Smooth muscle cell (in vitro differentiated cells): ENCODE data around the gene SUSD4. TPM values are rescaled to one million over a fixed set of nuclear protein-coding genes. Genes with fewer than 3 reads are reported as not detected.

ENCODE experiments used
- DNase-seq: peaks from one replicate; lab custom pipeline; 2025; ENCODE audit not compliant: unreplicated experiment; lab: John Stamatoyannopoulos, UW
- H2AFZ ChIP-seq: fragments of 200-600 bp; sonication (generic); 2 replicates; pipeline ENCODE4 v1.6.0; 2016; ENCODE audit warnings: antibody characterized with exemption, low read depth, mild to moderate bottlenecking
- H3F3A ChIP-seq: fragments of 200-600 bp; sonication (generic); 2 replicates; pipeline ENCODE4 v1.6.0; 2017; ENCODE audit warnings: antibody characterized with exemption, low read depth
- H3K27ac ChIP-seq: fragments of 200-600 bp; sonication (generic); 2 replicates; pipeline ENCODE4 v1.5.1; 2016; ENCODE audit warnings: low read depth, mild to moderate bottlenecking
- H3K27me3 ChIP-seq: fragments of 200-600 bp; sonication (generic); 2 replicates; pipeline ENCODE4 v1.6.1; 2016; ENCODE audit warnings: low read depth, mild to moderate bottlenecking
- H3K36me3 ChIP-seq: fragments of 200-600 bp; sonication (generic); 2 replicates; pipeline ENCODE4 v1.5.1; 2016; ENCODE audit warnings: low read depth
- H3K4me1 ChIP-seq: fragments of 200-600 bp; sonication (generic); 2 replicates; pipeline ENCODE4 v1.5.1; 2016; ENCODE audit warnings: low read depth
- H3K4me2 ChIP-seq: fragments of 200-600 bp; sonication (generic); 2 replicates; pipeline ENCODE4 v1.6.0; 2016; ENCODE audit warnings: mild to moderate bottlenecking
- H3K4me3 ChIP-seq: fragments of 200-600 bp; sonication (generic); 2 replicates; pipeline ENCODE4 v1.5.1; 2016; ENCODE audit warnings: mild to moderate bottlenecking
- H3K79me2 ChIP-seq: fragments of 200-600 bp; sonication (generic); 2 replicates; pipeline ENCODE4 v1.6.0; 2016; ENCODE audit warnings: low read depth, mild to moderate bottlenecking
- H3K9ac ChIP-seq: fragments of 200-600 bp; sonication (generic); 2 replicates; pipeline ENCODE4 v1.6.0; 2016; ENCODE audit warnings: low read depth
- H3K9me3 ChIP-seq: fragments of 200-600 bp; sonication (generic); replicated peaks from 2 replicates; pipeline ENCODE4 v1.5.1; 2016; ENCODE audit warnings: low read depth
- H4K20me1 ChIP-seq: fragments of 200-600 bp; sonication (generic); 2 replicates; pipeline ENCODE4 v1.6.0; 2016; ENCODE audit warnings: low read depth
- CTCF ChIP-seq: fragments of 200-600 bp; sonication (generic); IDR thresholded peaks from 2 replicates; pipeline ENCODE4 v1.5.1; 2017; ENCODE audit warnings: borderline replicate concordance, mild to moderate bottlenecking, antibody characterized with exemption; ENCODE audit not compliant: insufficient read depth, poor library complexity, severe bottlenecking
- WGBS: methylation state at CpG from one replicate; pipeline ENCODE4 v1.1.7; 2016; ENCODE audit warnings: low lambda C conversion rate; 5-methylcytosine and 5-hydroxymethylcytosine counted together
- polyA plus RNA-seq: library from polyadenylated mRNA; unstranded; fragments of >200 nt; fragmentation: Nextera tagmentation; extraction: Ambion mirVana; gene quantifications from 2 replicates; pipeline ENCODE4 v1.2.1, GENCODE V29; 2016
- total RNA-seq: library from RNA; depleted of rRNA; stranded (reverse); fragments of >200 nt; gene quantifications from 2 replicates; pipeline ENCODE4 v1.2.3, GENCODE V29; 2014

Gene SUSD4
- total and polyA plus RNA-seq, 2 experiments from 2014 or later = 4.5 to 5.1 TPM

- Histone ChIP-seq H3K79me2 (no peaks in the 10 kb centered on the region), H2AFZ (no peak overlapping the region), H4K20me1 (no peaks in the 10 kb centered on the region), H3K9me3 (no peaks in the 10 kb centered on the region), H3K4me1 (no peaks in the 10 kb centered on the region), H3K36me3 (no peaks in the 10 kb centered on the region), H3K4me2 (peak overlapping the region; percentile 63), H3K4me3 (no peak overlapping the region), H3K9ac (no peak overlapping the region), H3K27me3 (no peaks in the 10 kb centered on the region), H3F3A (no peaks in the 10 kb centered on the region), H3K27ac (no peak overlapping the region)
- no peak for TF ChIP-seq CTCF
- WGBS = 33% methylated on average over 2 of the region's 2 CpGs
- no peak for DNase-seq
Measured at GRCh38 chr1:223411309-223411708, 47.3 kb upstream of the SUSD4 start.

DNA sequence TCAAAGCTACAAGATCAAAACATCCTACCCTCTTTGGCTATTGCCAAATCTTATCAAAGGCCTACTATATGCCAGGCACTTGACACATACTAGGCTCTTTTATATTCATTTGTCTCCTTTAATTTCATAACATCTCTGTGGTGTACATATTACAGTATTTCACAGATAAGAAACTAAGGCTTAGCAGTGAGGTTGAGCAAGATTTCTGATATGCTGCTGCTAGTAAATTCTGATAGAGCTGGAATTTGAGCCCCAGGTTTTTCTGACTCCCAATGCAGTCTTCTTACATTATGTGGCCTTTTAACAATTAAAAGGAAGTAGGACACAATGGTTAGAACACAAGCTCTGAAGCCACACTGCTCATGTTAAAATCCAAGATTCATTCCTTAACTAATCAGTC is 46.1 kb upstream of the SUSD4 start:
- Histone ChIP-seq H3K9ac (no peak overlapping the region), H3K27ac (no peak overlapping the region), H3K4me2 (no peak overlapping the region), H2AFZ (no peak overlapping the region), H3K4me1 (no peaks in the 10 kb centered on the region), H3K4me3 (no peak overlapping the region), H3K36me3 (no peaks in the 10 kb centered on the region), H3K9me3 (no peaks in the 10 kb centered on the region), H3K27me3 (no peaks in the 10 kb centered on the region), H3F3A (no peaks in the 10 kb centered on the region), H4K20me1 (no peaks in the 10 kb centered on the region), H3K79me2 (no peaks in the 10 kb centered on the region)
- no peak for DNase-seq
- TF ChIP-seq CTCF = no peak

DNA sequence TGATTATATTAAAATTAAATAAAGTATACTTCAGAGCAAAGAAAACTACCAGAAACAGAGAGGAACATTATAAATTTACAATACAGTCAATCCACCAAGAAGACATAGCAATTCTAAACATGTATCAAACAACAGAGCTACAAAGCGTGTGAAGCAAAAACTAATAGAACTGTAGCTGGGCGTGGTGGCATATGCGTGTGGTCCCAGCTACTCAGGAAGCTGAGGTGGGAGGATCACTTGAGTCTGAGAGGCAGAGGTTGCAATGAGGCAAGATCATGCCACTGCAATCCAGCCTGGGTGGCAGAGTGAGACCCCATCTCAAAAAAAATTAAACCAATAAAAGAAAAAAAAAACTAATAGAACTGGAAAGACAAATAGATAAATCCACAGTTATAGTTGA is 41.5 kb upstream of the SUSD4 start:
- Histone ChIP-seq H3F3A (peaks cover 3% of the 10 kb centered on the region), H3K27ac (no peak overlapping the region), H3K9ac (no peak overlapping the region), H3K27me3 (no peaks in the 10 kb centered on the region), H3K36me3 (no peaks in the 10 kb centered on the region), H3K4me1 (peaks cover 9% of the 10 kb centered on the region), H3K4me2 (no peak overlapping the region), H3K9me3 (no peaks in the 10 kb centered on the region), H3K79me2 (no peaks in the 10 kb centered on the region), H4K20me1 (no peaks in the 10 kb centered on the region), H3K4me3 (no peak overlapping the region), H2AFZ (no peak overlapping the region)
- 87% methylated on average over 3 of the region's 3 CpGs for WGBS
- no peak for TF ChIP-seq CTCF
- DNase-seq = no peak

DNA sequence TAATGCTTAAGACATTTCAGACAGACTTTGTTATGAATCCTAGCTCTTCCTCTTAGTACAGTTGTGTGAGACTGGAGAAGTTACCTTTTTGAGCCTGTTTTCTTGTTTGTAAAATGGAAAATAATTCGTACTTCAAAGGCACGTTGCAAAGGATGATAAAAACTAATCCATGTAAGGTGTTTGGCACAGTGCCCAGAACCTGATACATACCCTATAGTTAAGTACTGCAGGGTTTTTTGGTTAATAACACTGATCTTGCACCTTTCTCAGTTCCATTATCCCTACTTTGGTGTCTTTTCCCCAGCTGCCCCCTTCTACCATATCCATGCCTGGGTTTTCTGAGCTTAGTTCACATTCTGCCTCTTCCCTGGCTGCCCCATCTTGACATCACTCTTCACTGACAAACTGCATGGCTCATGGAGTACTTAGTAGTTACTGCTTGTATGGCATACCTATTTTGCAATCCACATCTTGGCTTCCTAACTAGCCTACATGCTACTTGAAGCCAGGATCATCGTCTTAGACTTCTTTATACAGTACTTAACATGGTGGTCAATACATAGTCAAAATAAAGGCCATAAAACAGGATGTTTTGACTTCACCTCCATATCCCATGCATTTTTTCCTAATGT is 39.3 kb upstream of the SUSD4 start:
- H3K4me1 ChIP-seq = peaks cover 9% of the 10 kb centered on the region
- H3K36me3 ChIP-seq = no peaks in the 10 kb centered on the region
- H3K9ac ChIP-seq = no peak overlapping the region
- H2AFZ ChIP-seq = no peak overlapping the region
- no peaks in the 10 kb centered on the region for H3K79me2 ChIP-seq
- H3K4me3 ChIP-seq = no peak overlapping the region
- H4K20me1 ChIP-seq = no peaks in the 10 kb centered on the region
- no peak for TF ChIP-seq CTCF
- H3F3A ChIP-seq = peaks cover 3% of the 10 kb centered on the region
- DNase-seq = no peak
- WGBS = 66% methylated on average over 3 of the region's 3 CpGs
- H3K4me2 ChIP-seq = peak overlapping the region; percentile 67
- no peaks in the 10 kb centered on the region for H3K27me3 ChIP-seq
- peak overlapping the region; percentile 89 for H3K27ac ChIP-seq
- no peaks in the 10 kb centered on the region for H3K9me3 ChIP-seq
